ENCODE data around the gene LHPP.

Gene LHPP

GRCh38 chr10:124624895-124625294, 163.3 kb downstream of the LHPP start:
- no peaks in the 10 kb centered on the region for H3K27me3 Mint-ChIP-seq (ENCODE audit: low read depth)
- TF ChIP-seq, protein P1, sequence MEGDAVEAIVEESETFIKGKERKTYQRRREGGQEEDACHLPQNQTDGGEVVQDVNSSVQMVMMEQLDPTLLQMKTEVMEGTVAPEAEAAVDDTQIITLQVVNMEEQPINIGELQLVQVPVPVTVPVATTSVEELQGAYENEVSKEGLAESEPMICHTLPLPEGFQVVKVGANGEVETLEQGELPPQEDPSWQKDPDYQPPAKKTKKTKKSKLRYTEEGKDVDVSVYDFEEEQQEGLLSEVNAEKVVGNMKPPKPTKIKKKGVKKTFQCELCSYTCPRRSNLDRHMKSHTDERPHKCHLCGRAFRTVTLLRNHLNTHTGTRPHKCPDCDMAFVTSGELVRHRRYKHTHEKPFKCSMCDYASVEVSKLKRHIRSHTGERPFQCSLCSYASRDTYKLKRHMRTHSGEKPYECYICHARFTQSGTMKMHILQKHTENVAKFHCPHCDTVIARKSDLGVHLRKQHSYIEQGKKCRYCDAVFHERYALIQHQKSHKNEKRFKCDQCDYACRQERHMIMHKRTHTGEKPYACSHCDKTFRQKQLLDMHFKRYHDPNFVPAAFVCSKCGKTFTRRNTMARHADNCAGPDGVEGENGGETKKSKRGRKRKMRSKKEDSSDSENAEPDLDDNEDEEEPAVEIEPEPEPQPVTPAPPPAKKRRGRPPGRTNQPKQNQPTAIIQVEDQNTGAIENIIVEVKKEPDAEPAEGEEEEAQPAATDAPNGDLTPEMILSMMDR (IDR thresholded peaks at IDR 0.05; ENCODE audit: unreplicated experiment in 3 of 3), result no peak
- H3K36me3 Mint-ChIP-seq (ENCODE audit: low read depth), result no peaks in the 10 kb centered on the region
- H3K27ac Mint-ChIP-seq, result peak overlapping the region in 1 of 3 experiments; percentile 40
- no peaks in the 10 kb centered on the region for H3K9me3 Mint-ChIP-seq
- H3K4me1 Mint-ChIP-seq, result peaks cover 49% of the 10 kb centered on the region
- no peak overlapping the region for H3K4me3 Mint-ChIP-seq

GRCh38 chr10:124625831-124626238, 164.2 kb downstream of the LHPP start:
- TF ChIP-seq, protein P1 (IDR thresholded peaks at IDR 0.05; ENCODE audit: unreplicated experiment in 3 of 3), result no peak
- Mint-ChIP-seq H3K9me3 (no peaks in the 10 kb centered on the region), H3K4me1 (peaks cover 49% of the 10 kb centered on the region), H3K4me3 (no peak overlapping the region), H3K27ac (no peak overlapping the region), H3K27me3 (ENCODE audit: low read depth) (no peaks in the 10 kb centered on the region), H3K36me3 (ENCODE audit: low read depth) (no peaks in the 10 kb centered on the region)

DNA sequence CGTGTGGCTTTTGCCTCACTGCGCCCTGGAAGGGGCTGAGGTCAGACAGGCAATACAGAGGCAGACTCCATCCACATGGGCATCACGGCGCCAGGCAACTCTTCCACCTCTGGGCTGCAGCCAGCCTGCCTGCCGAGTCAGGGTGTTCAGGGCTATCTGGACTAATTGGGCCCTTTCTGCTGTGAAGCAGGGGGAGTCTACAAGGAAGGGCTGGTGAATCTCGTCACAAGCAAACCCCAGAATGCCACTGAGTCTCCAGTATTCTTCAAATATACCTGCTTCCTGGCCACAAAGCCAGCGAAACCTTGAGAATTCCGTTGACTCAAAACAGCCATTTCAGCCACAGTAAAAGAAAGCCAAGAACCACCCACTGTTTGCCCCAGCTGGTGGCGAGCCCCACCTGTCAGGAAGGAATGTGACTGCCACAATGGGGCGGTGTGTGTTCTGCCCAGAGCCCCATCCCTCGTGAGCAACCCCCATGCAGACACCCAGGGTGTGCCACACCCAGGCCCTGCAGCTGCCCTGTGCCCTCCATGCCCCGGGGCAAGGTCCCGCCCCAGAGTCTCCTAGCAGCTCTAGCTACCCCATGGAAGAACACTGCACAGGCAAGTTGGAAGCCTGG, 165.2 kb downstream of the LHPP start:
- Mint-ChIP-seq H3K4me1 (peaks cover 43% of the 10 kb centered on the region), H3K27ac (no peak overlapping the region), H3K4me3 (no peak overlapping the region), H3K27me3 (ENCODE audit: low read depth) (no peaks in the 10 kb centered on the region), H3K9me3 (no peaks in the 10 kb centered on the region), H3K36me3 (ENCODE audit: low read depth) (no peaks in the 10 kb centered on the region)
- TF ChIP-seq, protein P1 (IDR thresholded peaks at IDR 0.05; ENCODE audit: unreplicated experiment in 3 of 3), result no peak

GRCh38 chr10:124627866-124628675, 166.4 kb downstream of the LHPP start:
- H3K27ac Mint-ChIP-seq, result peak overlapping the region in 2 of 3 experiments; percentile 6 to 39
- no peaks in the 10 kb centered on the region for H3K27me3 Mint-ChIP-seq (ENCODE audit: low read depth)
- no peaks in the 10 kb centered on the region for H3K9me3 Mint-ChIP-seq
- H3K4me3 Mint-ChIP-seq, result no peak overlapping the region
- H3K4me1 Mint-ChIP-seq, result peaks cover 43% of the 10 kb centered on the region
- TF ChIP-seq, protein P1 (IDR thresholded peaks at IDR 0.05; ENCODE audit: unreplicated experiment in 3 of 3), result no peak
- H3K36me3 Mint-ChIP-seq (ENCODE audit: low read depth), result peaks cover 2% of the 10 kb centered on the region

DNA sequence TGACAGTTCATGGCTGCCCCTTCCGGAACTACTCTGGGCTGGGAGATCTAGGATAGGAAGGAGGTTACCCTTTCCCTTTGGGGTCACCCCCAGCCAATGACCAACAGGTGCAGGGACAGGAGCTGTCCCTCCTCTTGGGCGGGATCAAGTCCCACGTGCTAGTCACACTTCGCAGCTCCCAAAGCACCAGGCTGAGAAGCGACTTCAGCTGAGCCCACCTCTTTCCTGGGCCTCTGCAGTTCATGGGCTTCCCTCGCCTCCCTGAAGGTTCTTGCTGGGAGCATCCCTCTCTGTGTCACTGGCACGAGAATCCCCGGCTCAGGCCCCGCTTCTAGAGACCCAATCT, 167.0 kb downstream of the LHPP start:
- Mint-ChIP-seq H3K27me3 (ENCODE audit: low read depth) (no peaks in the 10 kb centered on the region), H3K4me3 (no peak overlapping the region), H3K9me3 (no peaks in the 10 kb centered on the region), H3K4me1 (peaks cover 42% of the 10 kb centered on the region), H3K36me3 (ENCODE audit: low read depth) (peaks cover 8% of the 10 kb centered on the region), H3K27ac (no peak overlapping the region)
- TF ChIP-seq, protein P1 (IDR thresholded peaks at IDR 0.05; ENCODE audit: unreplicated experiment in 3 of 3), result no peak
